HG02623 (cell line): Measurements from ENCODE around the gene CERS5.
"Not testable (repeated sequence)": the region's sequence is repeated elsewhere in the genome, so short reads cannot be mapped to it uniquely, and the experiment has no call there.

Source experiments
- ATAC-seq: cut with Tn5 transposase; IDR thresholded peaks from one replicate; pipeline ENCODE4 v1.9.1; 2021; ENCODE audit warnings: moderate library complexity; ENCODE audit not compliant: unreplicated experiment

The CERS5 gene

DNA sequence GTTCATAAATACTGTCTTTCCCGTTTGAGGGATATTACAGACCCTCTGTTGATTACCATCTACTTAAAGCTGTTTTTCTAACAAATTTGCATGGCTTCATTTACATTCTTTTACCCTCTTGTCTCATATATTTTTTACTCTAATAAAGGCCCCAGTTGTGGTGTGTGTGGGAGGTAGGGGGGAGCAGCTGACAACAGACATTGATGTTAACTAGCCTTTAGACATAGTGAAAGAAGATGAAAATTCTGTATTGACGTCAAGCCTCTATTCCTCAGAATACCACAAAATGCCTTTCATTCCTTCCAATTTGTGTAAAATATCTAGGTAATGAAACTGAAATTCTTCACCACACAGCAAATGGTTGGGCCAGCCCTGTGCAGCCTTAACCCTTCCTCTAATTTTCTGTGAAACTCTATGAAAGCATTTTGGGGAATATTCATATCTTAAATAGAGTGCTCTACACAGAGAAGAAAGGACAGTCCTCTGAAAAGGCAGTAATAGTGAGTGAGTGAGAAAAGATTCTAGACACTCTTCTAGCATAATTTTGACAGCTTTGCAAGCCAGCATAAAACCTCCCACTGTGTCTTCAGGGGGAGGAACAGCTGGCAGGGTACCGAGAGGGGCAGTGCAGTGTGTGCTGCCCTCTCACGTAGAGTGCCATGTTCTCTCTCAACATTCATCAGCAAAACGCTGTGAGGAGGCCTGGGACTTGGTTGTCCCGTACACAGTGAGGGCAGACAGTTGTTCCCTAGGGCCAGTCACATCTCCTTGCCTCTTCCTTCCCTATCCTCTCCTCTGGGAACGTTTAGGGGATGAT is 20.1 kb upstream of the CERS5 start:
- ATAC-seq: peak; percentile 50

DNA sequence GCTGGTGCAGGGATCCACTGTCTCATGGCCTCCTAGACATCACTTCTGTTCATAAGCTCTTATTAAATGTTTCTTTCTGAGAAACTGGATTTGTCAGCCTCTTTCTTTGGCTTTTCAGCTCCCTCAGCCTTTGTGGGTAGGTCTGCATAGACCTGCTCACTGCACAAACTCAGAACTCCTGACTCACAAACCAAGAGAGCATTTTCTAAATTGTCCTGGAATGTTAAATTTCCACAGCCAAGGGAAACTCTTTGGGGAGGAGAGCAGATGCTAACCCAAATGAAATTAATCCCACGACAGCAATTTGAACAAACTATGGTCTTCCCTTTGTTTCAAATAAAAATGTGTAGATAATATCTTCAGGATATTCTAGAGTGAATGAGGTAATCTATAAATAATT is 19.5 kb upstream of the CERS5 start:
- ATAC-seq: no peak

DNA sequence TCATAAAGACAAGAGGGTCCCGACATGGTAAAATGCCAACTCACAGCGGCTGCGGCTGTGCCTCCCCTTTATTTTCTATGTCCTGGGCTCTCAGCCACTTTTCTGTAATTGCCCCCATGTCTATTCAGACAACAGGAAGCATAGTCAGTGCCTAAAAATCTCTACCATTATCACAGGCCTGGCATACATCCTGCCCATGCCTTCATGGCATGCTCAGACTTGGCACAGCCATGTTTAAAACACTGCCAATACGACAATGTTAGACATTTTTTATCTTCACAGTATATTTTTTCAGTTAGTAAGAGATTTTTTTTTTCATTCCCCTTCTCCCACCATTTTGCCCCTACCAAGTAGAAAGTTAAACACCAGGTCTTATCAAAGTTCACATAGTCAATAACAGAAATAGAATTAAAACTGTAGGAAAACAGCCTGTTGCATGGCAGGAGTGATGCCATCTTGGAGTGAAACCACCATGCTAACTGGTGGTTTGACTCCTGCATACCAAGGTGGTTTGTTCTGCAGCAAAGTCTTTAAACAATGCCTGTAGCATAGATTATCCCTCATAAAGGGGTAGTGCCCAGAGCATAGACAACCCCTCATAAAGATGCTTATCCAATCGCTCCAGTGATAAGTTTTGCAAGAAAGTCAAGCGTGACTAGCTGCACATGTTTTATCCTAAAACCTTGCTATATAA is 18.9 kb upstream of the CERS5 start:
- ATAC-seq: no peak

- no peak for ATAC-seq
Observed at GRCh38 chr12:50185301-50185895, 18.2 kb upstream of the CERS5 start.

DNA sequence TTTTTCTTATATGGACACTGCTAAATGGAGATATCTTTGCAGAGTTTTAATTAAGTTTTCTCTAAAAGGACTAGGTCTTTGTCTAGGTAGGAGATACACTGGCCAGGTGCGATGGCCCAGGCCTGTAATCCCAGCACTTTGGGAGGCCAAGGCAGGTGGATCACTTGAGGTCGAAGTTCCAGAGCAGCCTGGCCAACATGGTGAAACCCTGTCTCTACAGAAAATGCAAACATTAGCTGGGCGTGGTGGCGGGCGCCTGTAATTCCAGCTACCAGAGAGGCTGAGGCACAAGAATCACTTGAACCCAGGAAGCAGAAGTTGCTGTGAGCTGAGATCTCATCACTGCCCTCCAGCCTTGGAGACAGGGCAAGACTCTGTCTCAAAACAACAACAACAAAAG is 17.1 kb upstream of the CERS5 start:
- ATAC-seq: no peak

DNA sequence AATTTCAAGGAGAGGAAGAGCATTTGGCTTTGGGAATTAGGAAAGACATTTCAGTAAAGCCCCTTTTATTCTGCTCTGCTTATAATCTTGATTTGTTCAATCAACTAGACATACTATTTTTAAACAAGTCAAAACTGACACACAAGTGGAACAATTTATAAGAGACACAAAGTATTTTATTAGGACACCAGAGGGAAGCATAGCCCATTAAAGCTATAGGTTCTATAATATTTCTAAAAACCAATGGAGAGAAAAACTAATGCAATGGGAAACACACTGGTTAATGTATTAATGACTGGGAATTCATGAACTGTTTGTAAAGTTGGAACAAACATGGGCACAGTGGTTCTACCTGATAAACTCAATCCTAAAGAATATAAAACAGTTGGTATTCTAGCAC is 15.3 kb upstream of the CERS5 start:
- no peak for ATAC-seq

- no peak for ATAC-seq
Observed at GRCh38 chr12:50181691-50182090, 14.5 kb upstream of the CERS5 start.

- ATAC-seq: no peak
Observed at GRCh38 chr12:50175716-50176026, 8.5 kb upstream of the CERS5 start.

DNA sequence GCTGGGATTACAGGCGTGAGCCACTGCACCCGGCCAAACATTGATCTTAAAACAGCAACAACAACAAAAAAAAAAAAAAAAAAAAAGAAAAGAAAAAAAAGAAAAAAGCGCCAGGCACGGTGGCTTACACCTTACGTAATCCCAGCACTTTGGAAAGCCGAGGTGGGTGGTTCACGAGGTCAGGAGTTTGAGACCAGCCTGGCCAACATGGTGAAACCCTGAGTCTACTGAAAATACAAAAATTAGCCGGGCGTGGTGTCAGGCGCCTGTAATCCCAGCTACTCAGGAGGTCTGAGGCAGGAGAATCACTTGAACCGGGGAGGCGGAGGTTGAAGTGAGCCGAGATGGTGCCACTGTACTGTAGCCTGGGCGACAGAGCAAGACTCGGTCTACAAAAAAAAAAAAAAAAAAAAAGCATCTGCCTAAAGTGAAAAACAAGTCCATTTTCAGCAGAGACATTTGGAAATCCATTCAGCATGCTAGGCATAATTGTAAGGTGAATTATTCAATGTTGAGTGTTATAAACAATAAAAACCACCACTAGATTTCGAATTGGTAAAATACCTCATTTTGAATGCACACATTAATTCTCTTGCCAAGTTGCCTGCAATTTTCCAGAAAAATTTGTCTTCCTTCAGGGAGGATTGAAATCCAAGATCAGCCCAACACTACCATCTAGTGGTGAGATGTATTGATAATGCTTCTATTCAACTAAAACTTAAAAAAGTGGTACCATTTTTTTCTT is 8.0 kb upstream of the CERS5 start:
- ATAC-seq: no peak

DNA sequence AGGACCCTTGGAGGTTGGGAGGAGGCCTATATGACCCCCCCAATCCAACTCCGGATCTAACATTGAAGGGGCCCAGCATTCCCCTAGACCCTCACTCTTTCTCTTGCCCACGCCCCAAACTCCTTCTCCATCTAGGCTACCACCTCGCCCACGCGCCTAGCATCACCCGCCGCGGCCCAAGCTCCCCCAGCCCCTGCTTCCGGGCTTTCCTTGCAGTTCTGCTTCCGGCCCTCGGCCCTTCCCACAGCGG is 445 bp downstream of the CERS5 start:
- ATAC-seq: no peak

- ATAC-seq: no peak
Observed at GRCh38 chr12:50164963-50165362, 2.2 kb downstream of the CERS5 start.

- no peak for ATAC-seq
Observed at GRCh38 chr12:50162230-50162629, 4.9 kb downstream of the CERS5 start.

DNA sequence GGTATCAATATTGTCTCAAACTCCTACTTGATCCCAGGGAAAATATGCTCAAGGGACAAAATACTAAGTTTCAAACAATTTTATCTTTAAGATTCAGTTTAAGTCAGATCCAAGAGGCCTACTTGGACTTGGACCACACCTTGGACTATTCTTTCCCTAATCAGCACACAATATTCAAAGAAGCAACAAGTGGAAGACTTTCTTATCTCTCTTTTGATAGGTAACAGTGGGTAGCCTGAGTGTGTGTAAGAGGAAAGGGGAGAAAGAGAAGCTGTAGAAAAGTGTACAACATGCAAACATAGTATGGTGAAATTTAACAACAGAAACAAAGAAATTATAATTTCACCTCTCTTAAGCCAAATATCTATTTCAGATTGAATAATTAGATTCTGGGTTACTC is 6.5 kb downstream of the CERS5 start:
- ATAC-seq: no peak

- ATAC-seq: no peak
Observed at GRCh38 chr12:50157259-50157658, 9.9 kb downstream of the CERS5 start.

DNA sequence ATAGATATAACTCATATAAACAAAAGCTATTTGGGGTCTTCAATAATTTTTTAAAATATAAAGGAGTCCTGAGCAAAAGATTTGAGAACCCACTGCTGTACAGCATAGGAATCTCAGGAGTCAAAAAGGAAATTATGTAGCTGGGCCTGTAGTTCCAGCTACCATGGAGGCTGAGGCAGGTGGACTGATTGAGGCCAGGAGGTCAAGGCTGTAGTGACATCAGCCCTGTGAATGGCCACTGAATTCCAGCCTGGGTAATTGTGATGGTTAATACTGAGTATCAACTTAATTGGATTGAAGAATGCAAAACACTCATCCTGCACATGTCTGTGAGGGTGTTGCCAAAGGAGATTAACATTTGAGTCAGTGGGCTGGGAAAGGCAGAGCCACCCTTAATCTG is 10.5 kb downstream of the CERS5 start:
- ATAC-seq: no peak

GRCh38 chr12:50154947-50155346 is 12.2 kb downstream of the CERS5 start:
- ATAC-seq: not testable (repeated sequence)

GRCh38 chr12:50151047-50151687 is 16.0 kb downstream of the CERS5 start:
- ATAC-seq: no peak

DNA sequence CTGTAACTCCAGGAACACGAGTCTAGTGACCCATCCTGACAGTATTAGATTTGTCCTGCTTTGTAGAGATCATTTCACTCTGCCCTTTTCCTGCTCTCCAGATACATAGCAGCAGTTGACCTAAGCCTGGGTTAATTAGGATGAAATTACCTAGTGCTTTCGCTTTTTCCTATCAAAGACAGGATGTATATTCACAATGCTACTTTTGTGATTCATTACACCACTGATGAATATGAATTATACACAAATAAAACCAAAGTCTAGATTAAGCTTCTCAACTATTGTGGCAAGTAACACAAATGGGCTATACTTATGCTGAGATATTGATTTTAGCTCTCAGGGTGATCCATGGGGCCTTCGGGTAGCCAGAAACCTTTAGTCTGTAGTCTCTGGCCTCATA is 17.9 kb downstream of the CERS5 start:
- ATAC-seq: no peak

DNA sequence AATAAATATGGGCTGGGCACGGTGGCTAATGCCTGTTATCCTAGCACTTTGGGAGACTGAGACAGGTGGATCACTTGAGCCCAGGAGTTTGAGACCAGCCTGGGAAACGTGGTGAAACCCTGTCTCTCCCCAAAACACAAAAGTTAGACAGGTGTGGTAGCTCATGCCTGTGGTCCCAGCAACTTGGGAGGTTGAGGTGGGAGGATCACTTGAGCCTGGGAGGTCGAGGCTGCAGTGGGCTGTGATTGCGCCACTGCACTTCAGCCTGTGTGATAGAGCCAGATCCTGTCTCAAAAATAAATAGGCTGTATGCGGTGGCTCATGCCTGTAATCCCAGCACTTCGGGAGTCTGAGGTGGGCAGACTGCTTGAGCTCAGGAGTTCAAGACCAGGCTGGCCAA is 19.2 kb downstream of the CERS5 start:
- ATAC-seq: not testable (repeated sequence)

GRCh38 chr12:50147281-50147680 is 19.9 kb downstream of the CERS5 start:
- no peak for ATAC-seq

DNA sequence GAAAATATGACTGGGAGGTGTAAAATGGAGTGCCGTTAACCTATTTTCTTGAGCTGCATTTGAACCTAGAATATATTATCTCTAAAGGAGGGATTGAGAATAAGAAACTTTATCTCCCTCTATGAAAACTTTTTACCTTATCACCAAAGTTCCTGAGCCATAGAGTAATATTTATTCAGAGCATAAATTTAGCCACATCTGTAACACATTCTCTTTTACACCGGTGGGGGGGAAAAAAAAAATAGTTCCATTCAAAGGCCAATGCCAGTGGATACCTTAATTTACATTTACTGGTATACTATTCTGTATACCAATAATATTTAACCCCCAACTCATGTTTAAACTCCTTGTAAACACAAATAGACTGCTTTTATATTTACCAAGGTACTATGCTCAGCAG is 21.7 kb downstream of the CERS5 start:
- ATAC-seq: no peak
